MV-4-11 (cell line): Measurements from ENCODE around the gene CMTM8.

Experiments used
- DNase-seq: peaks from one replicate; lab custom pipeline; 2025; lab: John Stamatoyannopoulos, UW

Gene CMTM8

GRCh38 chr3:32337505-32337904 lies 99.0 kb downstream of the CMTM8 start:
- no peak for DNase-seq

DNA sequence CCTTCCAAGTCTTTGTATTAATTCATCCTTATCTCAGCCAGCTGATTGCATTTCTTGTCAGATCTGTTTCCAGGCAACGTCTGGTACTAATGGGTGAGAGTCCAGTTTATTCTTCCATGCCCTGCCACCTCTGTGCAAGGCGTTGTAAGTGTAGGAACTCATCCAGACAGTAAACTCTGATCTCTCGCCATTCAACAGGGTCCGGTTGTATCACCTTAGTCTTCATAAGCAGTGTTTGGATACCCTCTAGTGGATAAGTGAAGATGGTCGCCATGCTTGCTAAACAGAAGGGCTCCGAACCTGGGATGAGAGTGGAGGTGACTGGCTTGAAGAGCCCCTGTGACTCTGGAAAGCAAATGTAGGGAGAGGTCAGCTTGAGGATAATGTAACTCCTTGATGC lies 101.6 kb downstream of the CMTM8 start:
- no peak for DNase-seq

DNA sequence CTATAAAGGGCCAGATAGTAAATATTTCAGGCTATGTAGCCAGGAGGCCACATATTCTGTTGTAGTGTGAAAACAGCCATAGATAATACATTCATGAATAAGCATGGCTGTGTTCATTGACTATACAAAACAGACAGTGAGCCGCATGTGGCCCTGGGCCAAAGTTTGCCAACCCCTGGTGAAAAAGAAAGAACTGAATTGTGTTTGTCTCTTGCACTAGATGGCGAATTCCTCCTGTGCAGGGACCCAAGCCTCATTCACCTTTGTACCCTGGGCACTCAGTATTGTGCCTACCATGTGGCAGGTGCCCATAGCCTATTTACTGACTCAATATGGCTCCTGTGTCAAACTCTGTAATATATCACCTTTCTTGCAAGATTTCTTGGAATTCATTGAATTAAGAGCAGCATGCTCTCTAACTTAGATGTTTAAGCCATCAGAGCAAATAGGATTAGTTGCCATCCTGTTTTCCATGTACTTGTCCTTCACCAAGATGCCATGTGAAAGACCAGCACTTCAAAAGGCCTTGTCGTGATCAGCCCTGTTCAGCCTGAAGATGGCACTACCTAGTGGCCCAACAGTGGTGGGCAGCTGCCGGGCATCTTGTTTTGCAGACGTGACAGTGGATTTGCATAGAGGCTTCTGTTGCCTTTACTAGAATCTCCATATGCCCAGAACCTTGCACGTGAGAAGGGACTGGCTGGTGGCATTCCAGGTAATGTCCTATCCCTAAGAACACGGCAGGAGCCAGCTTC lies 102.3 kb downstream of the CMTM8 start:
- DNase-seq: no peak

DNA sequence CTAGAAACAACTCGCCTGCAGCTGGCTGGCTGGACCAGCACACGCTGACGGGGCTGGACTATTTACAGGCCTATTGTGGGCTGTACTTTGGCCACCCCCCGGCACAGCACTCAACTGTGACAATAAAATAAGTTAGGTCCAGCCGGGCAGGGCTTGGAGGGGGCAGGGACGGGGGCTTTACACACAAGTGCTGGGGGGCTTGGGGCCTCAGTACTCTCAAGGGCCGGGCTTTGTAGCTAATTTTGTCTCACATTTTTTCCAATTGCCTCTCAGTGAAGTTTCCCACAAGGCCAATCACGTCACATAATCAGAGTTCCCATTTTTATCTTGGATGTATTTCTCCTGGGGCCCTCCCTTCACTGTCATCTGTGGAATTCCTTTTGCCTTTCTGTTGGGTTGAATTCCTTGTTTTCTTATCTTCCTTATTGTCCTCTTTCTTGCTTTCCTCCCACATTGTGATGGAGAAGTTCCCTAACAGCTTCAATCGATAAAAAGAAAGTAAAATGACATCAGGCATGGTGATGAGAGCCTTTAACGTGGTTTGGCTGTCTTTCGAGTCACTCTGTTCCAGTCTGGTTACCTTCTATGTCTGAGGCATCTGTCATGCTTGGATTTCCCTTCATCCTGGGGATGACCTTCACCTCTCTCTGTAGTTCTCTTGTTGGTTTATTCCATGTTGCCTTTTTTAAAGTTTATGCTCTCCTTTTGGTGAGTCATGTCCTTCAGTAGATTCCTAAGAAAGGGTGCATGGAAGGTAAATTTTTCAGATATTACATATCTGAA lies 109.1 kb downstream of the CMTM8 start:
- DNase-seq: no peak

- DNase-seq: no peak
These were observed 110.7 kb downstream of the CMTM8 start for GRCh38 chr3:32349184-32349583.

DNA sequence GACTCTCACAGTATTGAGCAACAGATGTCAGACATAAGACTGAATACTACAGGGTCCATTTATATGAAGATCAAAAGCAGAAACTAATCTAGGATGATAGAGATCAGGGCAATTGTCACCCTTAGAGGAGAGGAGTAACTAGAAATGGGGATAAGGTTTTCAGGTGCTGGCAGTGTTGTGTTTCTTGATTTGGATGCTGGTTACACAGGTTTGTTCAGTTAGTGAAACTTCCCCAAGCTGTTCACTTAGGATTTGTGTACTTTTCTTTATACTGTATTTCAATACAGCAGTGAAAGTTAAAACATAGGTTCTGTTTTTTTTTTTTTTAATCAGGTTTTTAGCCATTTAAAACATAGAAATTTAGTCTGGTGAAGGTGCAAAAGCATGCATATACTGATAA lies 114.1 kb downstream of the CMTM8 start:
- DNase-seq: no peak

- no peak for DNase-seq
These were observed 114.9 kb downstream of the CMTM8 start for GRCh38 chr3:32353351-32353750.

DNA sequence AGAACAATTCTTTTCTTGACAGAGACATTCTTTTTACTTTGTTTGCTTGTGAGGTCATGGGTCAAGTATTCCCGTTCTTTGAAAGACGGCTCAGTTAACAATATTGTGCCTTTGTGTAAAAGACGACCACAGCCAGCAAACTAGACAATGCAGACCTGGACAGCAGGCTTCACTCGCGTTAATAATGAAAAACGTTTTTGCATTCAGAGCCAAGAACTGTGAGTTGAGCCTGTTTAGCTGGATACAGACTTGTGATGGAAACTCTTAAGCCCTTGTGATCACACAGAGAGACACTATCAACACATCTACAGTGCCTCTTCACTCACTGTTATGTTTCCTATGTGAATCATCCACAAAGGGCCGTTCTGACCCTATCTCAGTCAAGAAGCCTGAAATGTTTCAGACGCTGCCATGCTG lies 115.9 kb downstream of the CMTM8 start:
- no peak for DNase-seq

GRCh38 chr3:32355751-32356291 lies 117.3 kb downstream of the CMTM8 start:
- DNase-seq: no peak

DNA sequence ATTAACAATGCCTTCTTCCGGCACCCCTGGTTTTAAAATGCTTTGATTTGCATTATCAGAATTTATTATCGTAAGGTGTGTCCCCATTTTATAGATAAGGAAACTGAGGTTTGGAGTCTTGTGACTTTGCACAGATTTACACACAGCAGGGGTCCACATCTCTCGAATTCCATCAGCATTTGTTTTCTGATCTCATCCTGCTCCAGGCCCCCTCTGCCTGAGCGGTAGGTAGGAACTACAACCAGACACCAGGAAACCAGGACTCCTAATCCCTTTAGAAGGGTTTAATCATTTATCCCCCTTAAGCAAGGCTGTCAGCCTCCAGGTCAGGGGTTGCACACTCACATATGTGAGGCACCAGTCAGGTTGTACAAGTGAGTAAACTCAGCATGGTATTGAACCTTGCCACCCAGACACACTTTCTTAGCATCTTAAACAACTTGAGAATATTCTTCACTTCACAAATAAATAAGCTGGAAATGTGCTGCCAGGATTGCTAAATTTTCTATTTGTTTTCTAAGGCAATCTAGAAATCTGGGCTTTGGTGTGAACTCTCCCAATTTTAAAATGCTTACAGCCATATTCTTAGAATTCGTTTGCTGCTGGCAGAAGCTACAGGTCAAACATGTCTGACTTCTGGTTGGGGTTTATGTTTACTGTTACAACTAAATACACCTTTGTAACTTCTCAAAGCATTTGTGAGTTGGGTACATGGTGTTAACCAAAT lies 121.4 kb downstream of the CMTM8 start:
- DNase-seq: no peak

- DNase-seq: no peak
These were observed 122.0 kb downstream of the CMTM8 start for GRCh38 chr3:32360493-32360827.

DNA sequence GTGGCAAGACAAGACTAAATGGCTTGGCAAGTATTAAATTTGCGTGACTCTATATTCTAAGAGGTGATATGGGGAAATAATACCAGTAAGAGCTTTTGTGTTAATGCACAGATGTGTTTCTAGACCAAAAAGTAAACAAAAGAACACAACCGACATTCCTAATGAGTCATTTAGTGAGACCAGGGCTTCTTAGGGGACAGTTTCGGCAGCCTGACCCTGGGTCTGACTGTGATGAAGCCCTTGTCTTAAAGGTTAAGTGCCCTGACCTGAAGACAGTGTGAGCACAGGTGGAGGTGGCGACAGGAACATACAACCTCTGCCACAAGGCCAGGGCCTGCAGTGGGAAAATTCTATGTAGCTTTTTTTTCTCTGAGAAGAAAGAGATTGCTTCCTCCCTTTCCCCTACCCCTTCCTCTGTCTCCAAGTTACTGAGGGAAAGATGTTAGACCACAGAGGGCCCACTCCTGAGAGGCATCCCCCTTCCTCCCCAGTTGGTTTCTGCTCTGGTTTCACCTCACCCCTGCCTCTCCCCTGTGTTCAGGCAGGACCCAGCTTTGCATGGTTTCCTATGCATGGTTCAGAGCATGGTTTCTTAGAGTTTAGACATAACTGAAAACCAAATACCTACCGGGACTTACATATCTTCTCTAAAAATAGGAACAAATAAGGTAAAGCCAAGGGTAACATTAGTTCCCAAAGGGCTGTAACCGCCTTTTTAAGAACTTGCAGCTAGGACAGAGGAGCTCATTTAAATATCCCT lies 128.3 kb downstream of the CMTM8 start:
- DNase-seq: no peak

DNA sequence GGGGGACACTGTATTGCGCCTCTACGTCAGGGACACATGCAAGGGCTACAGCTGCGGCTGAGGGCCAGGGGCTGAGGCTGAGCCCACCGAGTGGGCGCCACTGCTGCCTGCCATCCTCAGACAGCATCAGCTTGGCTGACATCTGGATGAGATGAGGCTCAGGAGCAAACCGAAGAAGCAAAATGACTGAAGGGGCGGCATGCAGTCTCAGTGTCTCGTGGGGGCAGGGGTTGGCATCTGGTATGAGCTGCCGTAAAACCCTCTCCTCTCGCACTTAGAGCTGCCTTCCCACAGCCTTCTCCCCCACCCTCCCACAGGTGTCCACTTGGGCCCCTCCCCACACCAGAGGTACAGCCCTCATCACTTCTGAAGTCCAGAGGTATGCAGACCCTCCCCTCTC lies 129.0 kb downstream of the CMTM8 start:
- DNase-seq: no peak

GRCh38 chr3:32371461-32372212 lies 133.2 kb downstream of the CMTM8 start:
- DNase-seq: no peak

- no peak for DNase-seq
These were observed 133.7 kb downstream of the CMTM8 start for GRCh38 chr3:32372213-32372490.

GRCh38 chr3:32373276-32373675 lies 134.8 kb downstream of the CMTM8 start:
- DNase-seq: no peak

DNA sequence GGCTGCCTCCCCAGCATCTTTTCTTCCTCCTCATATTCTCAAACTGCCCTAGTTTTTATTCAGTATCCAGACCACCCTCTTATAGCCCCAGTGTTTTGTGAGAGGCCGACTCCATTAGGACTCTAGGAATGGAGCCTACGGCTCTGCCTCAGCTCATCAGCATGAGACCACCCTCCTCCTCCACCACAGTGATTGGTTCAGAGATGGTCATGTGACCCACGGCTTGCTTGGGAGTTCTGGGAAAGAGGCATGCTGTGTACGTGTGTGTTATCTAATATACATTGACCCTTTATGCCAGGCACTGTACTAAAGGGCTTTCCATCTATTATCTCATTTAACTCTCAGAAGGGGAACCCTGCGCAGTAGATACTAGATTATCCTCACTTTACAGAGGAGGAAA lies 135.4 kb downstream of the CMTM8 start:
- no peak for DNase-seq

- peak; percentile 59 for DNase-seq
These were observed 136.5 kb downstream of the CMTM8 start for GRCh38 chr3:32374788-32375595.

DNA sequence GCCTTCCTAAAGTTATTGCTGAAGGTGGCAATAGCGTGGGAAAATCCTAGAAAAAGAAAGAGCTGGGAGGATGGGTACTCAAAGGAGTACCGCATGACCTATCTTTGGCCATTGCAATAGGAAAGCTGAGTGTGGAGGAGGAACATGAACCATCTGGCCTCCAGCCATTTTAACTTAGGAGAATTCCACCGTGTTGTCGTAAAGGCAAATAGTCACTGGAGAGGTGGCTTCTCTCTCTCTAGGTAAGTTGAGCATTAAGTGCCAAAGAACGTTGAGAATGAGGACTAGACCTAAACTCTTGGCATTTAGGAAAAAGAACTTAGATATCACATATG lies 137.1 kb downstream of the CMTM8 start:
- DNase-seq: no peak

- DNase-seq: no peak
These were observed 137.6 kb downstream of the CMTM8 start for GRCh38 chr3:32376115-32376514.
